Activated B cell treated with CpG ODN at 0.5 μM for 24 hours (primary cell): ENCODE results near the gene CNPY2. TPM values are rescaled to one million over a fixed set of nuclear protein-coding genes. Genes with fewer than 3 reads are reported as not detected.
"Not testable (repeated sequence)": the region's sequence is repeated elsewhere in the genome, so short reads cannot be mapped to it uniquely, and the experiment has no call there.

Experiments
- ATAC-seq: fragments of 200-7000 bp; cut with Tn5 transposase; one replicate; pipeline ENCODE4 v1.10.0; 2021; ENCODE audit warnings: low read depth, mild to moderate bottlenecking, moderate library complexity
- CTCF ChIA-PET: fragments of 350-600 bp; sonication (Branson Sonifier 250); formaldehyde crosslinking; loops from one replicate; lab custom pipeline; 2021; ENCODE audit warnings: antibody characterized with exemption; lab: Charles Lee
- POLR2A ChIA-PET: fragments of 350-600 bp; sonication (Branson Sonifier 250); formaldehyde crosslinking; loops from one replicate; lab custom pipeline; 2021; ENCODE audit warnings: antibody characterized with exemption; lab: Charles Lee
- DNase-seq: peaks from one replicate; pipeline ENCODE4 v3.0.0; 2022
- H3K27ac Mint-ChIP-seq: one replicate; pipeline ENCODE4 v1.8.0; 2020; ENCODE audit warnings: mixed read lengths
- H3K27me3 Mint-ChIP-seq: one replicate; pipeline ENCODE4 v1.8.0; 2021; ENCODE audit warnings: mixed read lengths
- H3K36me3 Mint-ChIP-seq: one replicate; pipeline ENCODE4 v1.8.0; 2021; ENCODE audit warnings: low read depth, mixed read lengths
- H3K4me1 Mint-ChIP-seq: one replicate; pipeline ENCODE4 v1.8.0; 2021; ENCODE audit warnings: mixed read lengths
- H3K4me3 Mint-ChIP-seq: one replicate; pipeline ENCODE4 v1.8.0; 2020; ENCODE audit warnings: mild to moderate bottlenecking, mixed read lengths
- H3K9me3 Mint-ChIP-seq: one replicate; pipeline ENCODE4 v1.8.0; 2020; ENCODE audit warnings: mixed read lengths
- CTCF ChIP-seq: fragments of 200-600 bp; IDR thresholded peaks from one replicate; pipeline ENCODE4 v1.8.0; 2022; ENCODE audit warnings: antibody characterized with exemption, mild to moderate bottlenecking
- intact Hi-C: fragments of 100-400 bp; cut with micrococcal nuclease; formaldehyde crosslinking; loops from one replicate; pipeline ENCODE4 v1.15.1; 2024
- total RNA-seq: library from RNA; stranded (reverse); gene quantifications from 2 replicates; pipeline ENCODE4 v1.2.3, GENCODE V29; 2022

Gene CNPY2
- total RNA-seq, 1 donor from 2014 or later, result 98.8 TPM

GRCh38 chr12:56296295-56296694 lies 19.5 kb downstream of the CNPY2 start:
- ChIA-PET CTCF (interaction anchor here (1.4 to 1.9 kb wide), 2 partner anchors 19 to 168 kb away, joined by 3 to 8 read pairs; no protein-coding TSS in a partner anchor), POLR2A (interaction anchor here (0.7 to 0.8 kb wide), 2 partner anchors 9 to 154 kb away, joined by 3 to 4 read pairs; no protein-coding TSS in a partner anchor)
- Mint-ChIP-seq H3K9me3 (no peaks in the 10 kb centered on the region), H3K36me3 (peaks cover 41% of the 10 kb centered on the region), H3K27ac (peak overlapping the region; percentile 80), H3K4me3 (peak overlapping the region; percentile 50), H3K27me3 (no peaks in the 10 kb centered on the region), H3K4me1 (peaks cover 51% of the 10 kb centered on the region)
- no peak for DNase-seq
- TF ChIP-seq CTCF, result no peak
- ATAC-seq, result no peak
- intact Hi-C loops, result no loop called here

GRCh38 chr12:56293795-56294194 lies 22.0 kb downstream of the CNPY2 start:
- ATAC-seq (no peak), DNase-seq (no peak)
- H3K9me3 Mint-ChIP-seq, result no peaks in the 10 kb centered on the region
- POLR2A ChIA-PET, result interaction anchor here (0.6 to 1.1 kb wide), 2 partner anchors 27 to 117 kb away, joined by 3 to 4 read pairs; partner anchors contain the start of gene COQ10A
- H3K4me1 Mint-ChIP-seq, result peaks cover 38% of the 10 kb centered on the region
- intact Hi-C loops, result no loop called here
- no peak for TF ChIP-seq CTCF
- peaks cover 52% of the 10 kb centered on the region for H3K36me3 Mint-ChIP-seq
- CTCF ChIA-PET, result interaction anchor here (0.7 to 1.1 kb wide), 2 partner anchors 49 to 171 kb away, joined by 3 to 4 read pairs; no protein-coding TSS in a partner anchor
- H3K4me3 Mint-ChIP-seq, result no peak overlapping the region
- H3K27me3 Mint-ChIP-seq, result no peaks in the 10 kb centered on the region
- H3K27ac Mint-ChIP-seq, result no peak overlapping the region

- Mint-ChIP-seq H3K9me3 (no peaks in the 10 kb centered on the region), H3K27me3 (no peaks in the 10 kb centered on the region), H3K36me3 (peaks cover 46% of the 10 kb centered on the region), H3K27ac (no peak overlapping the region), H3K4me3 (no peak overlapping the region), H3K4me1 (peaks cover 9% of the 10 kb centered on the region)
- ATAC-seq, result no peak
- CTCF ChIA-PET, result no interaction called here
- TF ChIP-seq CTCF, result no peak
- POLR2A ChIA-PET, result interaction anchor here (0.5 to 0.7 kb wide), 4 partner anchors 15 to 446 kb away, joined by 3 to 9 read pairs (median 5); partner anchors contain the start of genes GLS2 and MMP19
- intact Hi-C loops, result no loop called here
- no peak for DNase-seq
Measured at GRCh38 chr12:56288705-56289387, 26.9 kb downstream of the CNPY2 start.

GRCh38 chr12:56286044-56286830 lies 29.6 kb downstream of the CNPY2 start:
- H3K9me3 Mint-ChIP-seq, result no peaks in the 10 kb centered on the region
- H3K27me3 Mint-ChIP-seq, result no peaks in the 10 kb centered on the region
- ChIA-PET POLR2A (interaction anchor here (0.6 kb wide), 1 partner anchor 235 kb away, joined by 3 read pairs; no protein-coding TSS in a partner anchor), CTCF (interaction anchor here (1.6 kb wide), 1 partner anchor 178 kb away, joined by 13 read pairs; no protein-coding TSS in a partner anchor)
- intact Hi-C loops, result loop anchor here (2.0 kb wide), 1 partner anchor 15 kb away; the partner anchor contains the start of gene CS
- H3K4me1 Mint-ChIP-seq, result peaks cover 8% of the 10 kb centered on the region
- TF ChIP-seq CTCF, result no peak
- no peak for ATAC-seq
- DNase-seq, result no peak
- no peak overlapping the region for H3K27ac Mint-ChIP-seq
- H3K36me3 Mint-ChIP-seq, result peaks cover 59% of the 10 kb centered on the region
- no peak overlapping the region for H3K4me3 Mint-ChIP-seq

- H3K27ac Mint-ChIP-seq, H3K4me1 Mint-ChIP-seq, CTCF ChIA-PET, ATAC-seq, H3K4me3 Mint-ChIP-seq, H3K27me3 Mint-ChIP-seq, DNase-seq, H3K9me3 Mint-ChIP-seq, intact Hi-C loops: not testable (repeated sequence)
- H3K36me3 Mint-ChIP-seq, result peaks cover 58% of the 10 kb centered on the region
- POLR2A ChIA-PET, result interaction anchor here (0.7 kb wide), 1 partner anchor 15 kb away, joined by 3 read pairs; no protein-coding TSS in a partner anchor
Measured at GRCh38 chr12:56284263-56284662, 31.5 kb downstream of the CNPY2 start.
